Thyroid gland (tissue), 4 donors: ENCODE measurements around the gene SNTN.

Experiments used
- POLR2A ChIP-seq, 2 donors: fragments of 450-650 bp; IDR thresholded peaks; one replicate each; pipeline ENCODE4 v1.6.1; 2017; ENCODE audit warnings: antibody characterized with exemption in 2 of 2, mild to moderate bottlenecking in 2 of 2, moderate library complexity in 1 of 2
- TF ChIP-seq, protein P1 (sequence below), 6 experiments: fragments of 200-600 bp in 3 of 6; fragments of 450-650 bp in 3 of 6; sonication (generic) in 3 of 6; IDR thresholded peaks; one replicate each; pipeline ENCODE4 v1.5.1; 2016 to 2019; ENCODE audit warnings: antibody characterized with exemption in 6 of 6, mild to moderate bottlenecking in 2 of 6, inconsistent platforms in 1 of 6, moderate library complexity in 1 of 6

DNA sequence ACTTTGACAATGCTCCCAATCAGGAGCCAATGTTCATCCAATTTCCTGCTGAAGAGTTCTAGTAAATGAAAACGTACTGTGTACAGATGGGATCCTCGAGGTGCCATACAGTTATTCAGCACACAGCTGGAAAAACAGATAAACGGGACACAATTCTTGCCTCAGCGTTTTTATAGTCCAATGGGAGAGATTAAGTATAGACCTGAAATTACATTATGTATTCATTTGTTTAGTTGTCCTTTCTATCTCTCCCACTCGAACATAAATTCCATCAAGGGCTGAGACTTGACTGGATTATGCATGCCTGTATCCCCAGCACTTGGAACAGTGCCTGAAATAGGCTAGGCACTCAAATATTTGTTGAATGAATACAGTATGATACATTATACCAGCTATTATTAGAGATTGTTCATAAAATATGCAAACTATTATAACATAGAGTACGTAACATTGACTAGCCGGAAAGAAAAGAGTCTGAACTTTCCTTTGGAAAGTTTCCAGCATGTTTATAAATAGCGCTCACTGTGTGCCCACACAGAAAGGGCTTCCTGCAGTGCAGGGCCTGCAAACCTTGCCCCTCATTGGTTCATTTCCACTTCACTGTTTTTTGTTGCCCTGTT, 27.4 kb upstream of the SNTN start:
- TF ChIP-seq POLR2A (IDR thresholded peaks at IDR 0.05), result no peak
- TF ChIP-seq, protein P1, sequence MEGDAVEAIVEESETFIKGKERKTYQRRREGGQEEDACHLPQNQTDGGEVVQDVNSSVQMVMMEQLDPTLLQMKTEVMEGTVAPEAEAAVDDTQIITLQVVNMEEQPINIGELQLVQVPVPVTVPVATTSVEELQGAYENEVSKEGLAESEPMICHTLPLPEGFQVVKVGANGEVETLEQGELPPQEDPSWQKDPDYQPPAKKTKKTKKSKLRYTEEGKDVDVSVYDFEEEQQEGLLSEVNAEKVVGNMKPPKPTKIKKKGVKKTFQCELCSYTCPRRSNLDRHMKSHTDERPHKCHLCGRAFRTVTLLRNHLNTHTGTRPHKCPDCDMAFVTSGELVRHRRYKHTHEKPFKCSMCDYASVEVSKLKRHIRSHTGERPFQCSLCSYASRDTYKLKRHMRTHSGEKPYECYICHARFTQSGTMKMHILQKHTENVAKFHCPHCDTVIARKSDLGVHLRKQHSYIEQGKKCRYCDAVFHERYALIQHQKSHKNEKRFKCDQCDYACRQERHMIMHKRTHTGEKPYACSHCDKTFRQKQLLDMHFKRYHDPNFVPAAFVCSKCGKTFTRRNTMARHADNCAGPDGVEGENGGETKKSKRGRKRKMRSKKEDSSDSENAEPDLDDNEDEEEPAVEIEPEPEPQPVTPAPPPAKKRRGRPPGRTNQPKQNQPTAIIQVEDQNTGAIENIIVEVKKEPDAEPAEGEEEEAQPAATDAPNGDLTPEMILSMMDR (IDR thresholded peaks at IDR 0.05), result no peak
